ENCODE data around the gene NTM.

GRCh38 chr11:131809203-131809918, 438.9 kb downstream of the NTM start:
- TF ChIP-seq, protein P1, sequence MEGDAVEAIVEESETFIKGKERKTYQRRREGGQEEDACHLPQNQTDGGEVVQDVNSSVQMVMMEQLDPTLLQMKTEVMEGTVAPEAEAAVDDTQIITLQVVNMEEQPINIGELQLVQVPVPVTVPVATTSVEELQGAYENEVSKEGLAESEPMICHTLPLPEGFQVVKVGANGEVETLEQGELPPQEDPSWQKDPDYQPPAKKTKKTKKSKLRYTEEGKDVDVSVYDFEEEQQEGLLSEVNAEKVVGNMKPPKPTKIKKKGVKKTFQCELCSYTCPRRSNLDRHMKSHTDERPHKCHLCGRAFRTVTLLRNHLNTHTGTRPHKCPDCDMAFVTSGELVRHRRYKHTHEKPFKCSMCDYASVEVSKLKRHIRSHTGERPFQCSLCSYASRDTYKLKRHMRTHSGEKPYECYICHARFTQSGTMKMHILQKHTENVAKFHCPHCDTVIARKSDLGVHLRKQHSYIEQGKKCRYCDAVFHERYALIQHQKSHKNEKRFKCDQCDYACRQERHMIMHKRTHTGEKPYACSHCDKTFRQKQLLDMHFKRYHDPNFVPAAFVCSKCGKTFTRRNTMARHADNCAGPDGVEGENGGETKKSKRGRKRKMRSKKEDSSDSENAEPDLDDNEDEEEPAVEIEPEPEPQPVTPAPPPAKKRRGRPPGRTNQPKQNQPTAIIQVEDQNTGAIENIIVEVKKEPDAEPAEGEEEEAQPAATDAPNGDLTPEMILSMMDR (optimal IDR thresholded peaks at IDR 0.05 in 1 of 3, IDR thresholded peaks at IDR 0.05 in 1 of 3, conservative IDR thresholded peaks at IDR 0.05 in 1 of 3; ENCODE audit: extremely low read depth in 1 of 3, insufficient read depth in 2 of 3, low read length in 3 of 3): no peak
- peak; percentile 52 for TF ChIP-seq EZH2 (IDR thresholded peaks at IDR 0.05; ENCODE audit: low read length)
